ENCODE measurements around the gene KDM1B.

KDM1B gene

DNA sequence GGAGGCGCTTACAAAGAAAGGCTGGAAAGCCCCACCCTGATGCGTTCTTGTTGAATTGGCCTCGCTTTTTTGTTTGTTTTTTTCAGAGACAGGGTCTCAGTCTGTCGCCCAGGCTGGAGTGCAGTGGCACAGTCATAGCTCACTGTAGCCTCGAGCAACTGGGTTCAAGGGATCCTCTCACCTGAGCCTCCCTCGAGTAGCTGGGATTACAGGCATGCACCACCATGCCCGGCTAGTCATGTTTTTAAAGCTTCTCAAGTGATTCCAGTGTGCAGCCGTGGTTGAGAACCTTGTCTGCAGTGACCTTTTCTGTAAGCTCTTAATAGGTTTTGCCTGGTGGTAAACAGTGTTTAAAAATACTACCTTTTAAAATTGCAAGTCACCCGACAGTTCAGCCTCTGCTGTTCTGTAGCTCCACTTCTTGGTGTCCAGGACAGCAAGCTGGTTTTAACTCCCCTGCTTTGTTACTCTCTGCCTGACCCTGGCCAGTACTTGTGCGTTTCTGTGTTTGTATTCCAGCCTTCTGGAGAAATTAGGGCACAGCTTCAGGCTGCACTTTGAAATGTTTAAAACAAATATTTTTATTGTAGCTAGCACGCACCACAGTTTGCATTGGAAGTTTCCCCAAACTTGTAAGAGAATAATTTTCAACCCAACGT is 54.4 kb downstream of the KDM1B start:
- no peak overlapping the region for H3K4me3 ChIP-seq (ENCODE audit: low read depth, low read length)
- TF ChIP-seq, protein P1, sequence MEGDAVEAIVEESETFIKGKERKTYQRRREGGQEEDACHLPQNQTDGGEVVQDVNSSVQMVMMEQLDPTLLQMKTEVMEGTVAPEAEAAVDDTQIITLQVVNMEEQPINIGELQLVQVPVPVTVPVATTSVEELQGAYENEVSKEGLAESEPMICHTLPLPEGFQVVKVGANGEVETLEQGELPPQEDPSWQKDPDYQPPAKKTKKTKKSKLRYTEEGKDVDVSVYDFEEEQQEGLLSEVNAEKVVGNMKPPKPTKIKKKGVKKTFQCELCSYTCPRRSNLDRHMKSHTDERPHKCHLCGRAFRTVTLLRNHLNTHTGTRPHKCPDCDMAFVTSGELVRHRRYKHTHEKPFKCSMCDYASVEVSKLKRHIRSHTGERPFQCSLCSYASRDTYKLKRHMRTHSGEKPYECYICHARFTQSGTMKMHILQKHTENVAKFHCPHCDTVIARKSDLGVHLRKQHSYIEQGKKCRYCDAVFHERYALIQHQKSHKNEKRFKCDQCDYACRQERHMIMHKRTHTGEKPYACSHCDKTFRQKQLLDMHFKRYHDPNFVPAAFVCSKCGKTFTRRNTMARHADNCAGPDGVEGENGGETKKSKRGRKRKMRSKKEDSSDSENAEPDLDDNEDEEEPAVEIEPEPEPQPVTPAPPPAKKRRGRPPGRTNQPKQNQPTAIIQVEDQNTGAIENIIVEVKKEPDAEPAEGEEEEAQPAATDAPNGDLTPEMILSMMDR (IDR thresholded peaks at IDR 0.05; ENCODE audit: low read depth, low read length) = no peak

DNA sequence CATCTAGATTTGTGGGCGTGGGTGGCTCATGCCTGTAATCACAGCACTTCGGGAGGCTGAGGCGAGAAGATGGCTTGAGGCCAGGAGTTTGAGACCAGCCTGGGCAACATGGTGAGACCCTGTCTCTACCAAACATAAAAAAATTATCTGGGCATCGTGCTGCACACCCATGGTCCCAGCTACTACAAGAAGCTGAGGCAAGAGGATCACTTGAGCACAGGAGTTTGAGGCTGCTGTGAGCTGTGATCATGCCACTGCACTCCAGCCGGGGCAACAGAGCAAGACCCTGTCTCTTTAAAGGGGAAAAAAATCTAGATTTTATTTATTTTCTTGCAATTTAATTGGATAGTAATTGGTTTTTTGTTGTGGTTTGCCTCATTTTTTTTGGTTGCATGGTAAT is 55.5 kb downstream of the KDM1B start:
- H3K4me3 ChIP-seq (ENCODE audit: low read depth, low read length) = no peak overlapping the region
- TF ChIP-seq, protein P1 (IDR thresholded peaks at IDR 0.05; ENCODE audit: low read depth, low read length) = no peak

DNA sequence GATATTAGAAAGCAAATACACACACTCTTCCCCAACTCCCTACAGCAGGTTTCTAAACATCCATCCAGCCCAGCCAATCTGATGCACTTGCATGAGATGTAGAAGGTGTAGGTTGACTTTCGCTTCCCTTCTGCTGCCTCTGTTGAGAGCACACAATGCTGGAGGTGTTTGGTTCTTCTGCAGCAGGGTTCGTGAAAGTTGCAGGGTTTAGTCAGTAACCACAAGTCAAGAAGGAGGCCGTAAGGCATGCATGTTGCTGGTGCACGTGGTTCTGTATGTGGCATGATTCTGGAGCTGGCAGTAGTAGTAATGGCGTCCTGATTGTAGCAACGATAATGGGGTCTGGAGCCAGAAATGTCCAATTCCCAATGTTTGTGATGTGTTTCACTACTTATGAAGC is 56.1 kb downstream of the KDM1B start:
- TF ChIP-seq, protein P1 (IDR thresholded peaks at IDR 0.05; ENCODE audit: low read depth, low read length) = no peak
- H3K4me3 ChIP-seq (ENCODE audit: low read depth, low read length) = no peak overlapping the region

DNA sequence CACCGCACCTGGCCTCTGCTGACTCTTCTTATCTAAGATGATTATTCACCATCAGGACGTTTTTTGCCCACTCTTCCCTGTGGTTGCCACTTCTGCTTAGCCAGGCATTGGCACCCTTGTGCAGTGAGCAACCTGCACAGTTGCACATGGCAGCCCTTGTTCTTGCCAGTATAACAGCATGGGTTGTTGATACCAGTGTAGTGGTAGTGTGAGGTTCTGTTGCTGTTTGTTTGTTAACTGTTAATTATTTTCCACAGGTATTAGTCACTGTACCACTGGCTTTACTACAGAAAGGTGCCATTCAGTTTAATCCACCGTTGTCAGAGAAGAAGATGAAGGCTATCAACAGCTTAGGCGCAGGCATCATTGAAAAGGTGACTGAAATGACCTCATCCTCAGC is 57.0 kb downstream of the KDM1B start:
- TF ChIP-seq, protein P1 (IDR thresholded peaks at IDR 0.05; ENCODE audit: low read depth, low read length) = no peak
- H3K4me3 ChIP-seq (ENCODE audit: low read depth, low read length) = no peak overlapping the region

DNA sequence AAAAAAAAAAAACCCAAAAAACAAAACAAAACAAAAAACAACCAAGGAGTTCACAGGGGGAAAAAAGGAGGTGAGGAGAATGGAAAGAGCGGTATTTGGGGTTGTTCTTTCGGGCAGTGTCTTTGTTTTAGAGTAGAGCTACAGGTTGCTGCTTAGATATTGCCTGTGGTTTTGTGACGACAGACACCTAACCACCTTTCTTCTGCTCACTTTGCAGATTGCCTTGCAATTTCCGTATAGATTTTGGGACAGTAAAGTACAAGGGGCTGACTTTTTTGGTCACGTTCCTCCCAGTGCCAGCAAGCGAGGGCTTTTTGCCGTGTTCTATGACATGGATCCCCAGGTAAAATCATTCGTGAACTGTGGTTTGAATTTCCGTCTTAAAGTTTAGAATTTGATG is 58.2 kb downstream of the KDM1B start:
- H3K4me3 ChIP-seq (ENCODE audit: low read depth, low read length) = no peak overlapping the region
- TF ChIP-seq, protein P1 (IDR thresholded peaks at IDR 0.05; ENCODE audit: low read depth, low read length) = no peak

DNA sequence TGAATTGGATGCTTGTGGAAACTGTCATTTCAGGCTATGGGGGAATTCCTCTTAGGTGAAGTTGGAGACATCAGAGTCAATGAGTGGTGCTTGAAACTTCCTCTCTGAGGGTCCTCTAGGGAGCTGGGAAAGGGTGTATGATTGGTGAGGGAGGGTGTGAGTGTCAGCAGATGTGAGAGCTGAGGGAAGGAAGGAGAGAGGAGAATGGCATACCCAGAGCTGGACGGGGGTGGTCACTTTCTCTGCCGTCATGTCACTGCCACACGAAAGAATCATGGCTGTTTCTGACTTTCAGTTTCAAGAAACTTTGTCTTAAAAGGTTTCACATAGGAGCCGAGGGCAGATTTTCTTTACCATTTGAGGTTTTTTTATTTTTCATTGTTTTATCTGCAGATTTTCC is 58.8 kb downstream of the KDM1B start:
- no peak overlapping the region for H3K4me3 ChIP-seq (ENCODE audit: low read depth, low read length)
- TF ChIP-seq, protein P1 (IDR thresholded peaks at IDR 0.05; ENCODE audit: low read depth, low read length) = no peak

DNA sequence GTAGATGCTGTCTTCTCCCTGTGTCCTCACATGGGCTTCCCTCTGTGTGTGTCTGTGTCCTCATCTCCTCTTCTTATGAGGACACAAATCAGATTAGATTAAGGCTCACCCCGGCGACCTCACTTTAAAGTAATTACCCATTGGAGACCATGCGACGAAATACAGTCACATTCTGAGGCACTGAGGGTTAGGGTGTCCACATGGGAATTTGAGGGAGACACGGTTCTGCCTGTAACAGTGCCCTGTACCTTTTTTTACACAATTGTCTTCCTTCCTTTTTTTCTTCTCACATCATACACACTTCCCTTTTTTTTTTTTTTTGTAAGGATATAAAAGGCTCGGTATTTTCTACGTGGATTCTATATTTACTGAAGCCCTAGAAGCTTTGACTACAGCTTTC is 60.2 kb downstream of the KDM1B start:
- H3K4me3 ChIP-seq (ENCODE audit: low read depth, low read length) = no peak overlapping the region
- TF ChIP-seq, protein P1 (IDR thresholded peaks at IDR 0.05; ENCODE audit: low read depth, low read length) = no peak
